ENCODE measurements around the gene ITPR1.

Gene ITPR1

DNA sequence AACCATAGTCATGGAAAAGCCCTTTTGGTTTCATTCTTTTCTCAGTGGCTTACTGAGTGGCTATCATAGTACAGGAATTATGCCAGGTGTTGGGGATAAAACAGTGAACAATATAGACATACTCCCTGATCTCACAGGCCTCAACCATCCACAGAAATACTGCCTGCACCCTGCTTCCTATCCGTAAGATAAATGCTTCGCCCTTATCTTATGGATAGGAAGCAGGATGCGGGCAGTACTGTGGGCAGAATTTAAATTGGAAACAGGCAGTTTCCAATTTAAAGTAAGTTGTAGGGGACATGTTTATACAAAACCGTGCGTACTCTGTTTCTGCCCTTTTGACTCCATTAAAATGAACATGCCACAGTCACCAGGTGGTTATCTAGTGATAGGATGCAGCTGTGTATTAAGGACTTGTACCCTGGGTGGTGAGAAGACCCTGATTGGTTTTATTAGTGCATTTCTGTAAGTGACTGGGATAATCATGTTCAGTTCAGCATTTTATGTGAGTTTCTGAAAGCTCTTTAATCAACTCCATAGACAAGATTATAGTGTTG lies 344.3 kb downstream of the ITPR1 start:
- no peak for DNase-seq

DNA sequence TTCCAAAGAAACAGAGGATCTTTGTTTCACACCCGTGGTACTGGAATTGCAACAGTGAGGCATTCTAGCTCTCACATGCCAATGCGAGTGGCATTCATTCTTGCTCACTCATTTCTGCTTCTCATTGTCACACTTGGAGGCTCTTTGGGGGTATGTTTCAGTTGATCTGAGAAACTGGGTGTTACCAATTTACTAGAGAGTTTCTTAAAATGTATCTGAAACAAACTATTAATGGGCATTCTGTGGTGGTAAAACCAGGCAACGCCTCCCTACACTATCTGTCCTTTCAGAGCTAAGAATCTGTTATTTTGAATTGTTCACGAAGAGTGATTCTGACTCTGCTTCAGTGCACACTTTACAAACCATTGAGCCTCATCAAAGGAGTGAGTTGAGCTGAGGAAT lies 345.5 kb downstream of the ITPR1 start:
- no peak for DNase-seq

DNA sequence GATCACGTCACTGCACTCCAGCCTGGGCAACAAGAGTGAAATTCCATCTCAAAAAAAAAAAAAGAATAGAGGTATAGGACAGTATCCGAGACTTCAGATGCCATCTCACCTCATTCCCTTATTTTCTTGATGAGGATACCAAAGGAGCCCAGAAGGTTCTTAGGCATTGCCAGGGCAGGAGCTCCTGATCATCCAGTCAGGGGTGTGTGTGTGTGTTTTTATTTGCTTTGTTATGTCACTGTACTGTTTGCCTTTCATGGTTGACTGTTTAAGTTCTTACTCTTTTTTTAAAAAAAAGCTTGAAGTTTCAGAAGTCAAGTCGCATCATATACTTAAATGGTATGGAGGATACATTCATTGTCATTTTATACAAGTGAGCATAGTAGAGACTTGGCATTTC lies 346.1 kb downstream of the ITPR1 start:
- DNase-seq: no peak

DNA sequence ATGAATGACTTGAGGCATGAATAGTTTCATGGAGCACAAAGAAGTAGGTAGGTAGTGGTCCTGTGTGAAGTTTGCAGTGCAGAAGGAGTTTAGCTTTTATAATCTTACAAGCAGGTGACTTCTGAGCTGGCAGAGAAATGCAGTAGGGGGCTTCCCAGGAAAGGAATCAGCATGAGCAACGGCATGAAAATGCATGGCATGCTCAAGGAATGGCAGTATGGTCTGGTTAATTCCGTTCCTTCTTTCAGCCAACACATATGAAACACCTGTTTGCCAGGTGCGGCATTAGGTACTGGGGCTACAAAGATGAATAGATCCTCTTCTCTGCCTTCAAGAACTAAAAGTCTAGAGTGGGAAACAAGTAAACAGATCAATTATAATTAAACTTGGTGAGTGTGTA lies 348.1 kb downstream of the ITPR1 start:
- no peak for DNase-seq

DNA sequence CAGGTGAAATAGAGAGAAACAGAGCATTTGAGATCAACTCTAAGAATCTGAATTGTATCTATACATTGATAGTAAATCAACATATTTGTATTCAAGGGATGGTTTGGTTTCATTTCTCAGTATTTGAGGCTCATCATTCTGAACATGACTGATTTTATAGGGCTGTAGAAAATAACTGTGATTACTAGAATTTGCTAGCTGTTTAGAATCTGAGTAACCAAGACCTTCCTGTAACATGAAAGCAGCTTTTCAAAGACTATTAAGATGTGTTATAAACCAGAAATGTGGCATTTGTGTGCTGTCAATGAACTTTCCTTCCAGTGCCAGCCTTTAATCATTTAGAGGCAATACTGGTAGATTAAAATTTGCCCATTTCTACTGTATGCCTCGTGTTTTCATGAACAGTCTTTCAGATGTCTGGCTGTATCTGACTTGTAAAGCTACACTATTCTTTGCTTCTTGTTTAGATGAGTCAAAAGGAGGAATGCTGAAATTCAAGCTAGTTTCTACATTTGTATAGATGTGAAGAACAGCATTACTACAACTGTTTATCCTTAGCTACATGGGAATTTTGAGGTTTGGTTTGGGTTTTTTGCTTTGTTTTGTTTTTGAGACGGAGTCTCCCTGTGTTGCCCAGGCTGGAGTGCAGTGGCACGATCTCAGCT lies 348.8 kb downstream of the ITPR1 start:
- no peak for DNase-seq

DNA sequence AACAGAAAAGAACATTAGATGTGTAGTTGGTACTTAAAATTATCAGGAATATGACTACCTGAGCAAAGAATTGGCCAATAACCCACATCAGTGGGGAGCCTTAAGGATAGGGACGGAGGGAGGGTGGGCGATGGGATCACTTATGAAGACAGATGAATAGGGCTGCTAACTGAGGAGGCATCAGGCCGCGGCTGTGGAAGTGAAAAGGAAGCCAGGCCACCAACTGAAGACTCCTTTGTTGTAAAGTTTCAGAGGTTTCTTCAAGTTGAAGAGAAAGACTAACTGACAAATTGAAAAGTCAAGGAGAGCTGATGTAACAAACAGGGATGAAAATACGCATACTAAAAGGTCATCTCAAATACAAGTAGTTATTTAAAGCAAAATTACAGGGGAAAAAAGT lies 350.5 kb downstream of the ITPR1 start:
- DNase-seq: no peak

DNA sequence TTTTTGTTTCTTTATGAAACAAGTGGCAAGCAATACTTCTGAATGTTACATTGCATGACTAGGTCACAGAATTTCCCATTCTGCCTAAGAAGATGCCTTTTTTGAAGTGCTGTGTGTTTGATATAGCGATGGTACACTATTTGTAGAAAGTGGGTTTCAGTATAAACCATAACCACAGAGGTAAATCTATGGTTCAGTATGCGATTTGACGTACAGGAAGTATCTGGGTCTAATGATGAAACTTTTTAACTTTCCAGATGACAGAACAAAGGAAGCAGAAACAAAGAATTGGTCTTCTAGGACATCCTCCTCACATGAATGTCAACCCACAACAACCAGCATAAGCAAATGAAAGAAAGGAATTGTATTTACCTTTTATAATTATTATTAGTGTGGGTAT lies 352.7 kb downstream of the ITPR1 start:
- no peak for DNase-seq

DNA sequence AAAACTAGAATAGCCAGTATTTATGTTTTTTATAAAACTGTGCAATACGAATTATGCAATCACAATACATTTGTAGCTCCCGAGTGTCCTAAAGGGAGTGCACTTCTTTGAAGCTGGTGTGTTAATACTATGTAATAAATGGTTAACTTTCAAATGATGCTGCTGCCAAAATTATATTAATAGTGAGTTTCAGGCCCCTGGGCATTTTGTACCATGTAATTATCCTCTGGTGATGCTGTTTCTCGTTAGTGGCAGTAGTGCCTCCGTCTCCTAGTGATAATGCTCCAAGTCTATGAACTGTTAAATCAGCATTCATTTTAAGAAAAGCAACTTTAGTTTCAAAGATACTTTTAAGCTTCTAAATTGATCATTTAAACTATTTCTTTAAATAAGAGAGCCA lies 353.4 kb downstream of the ITPR1 start:
- DNase-seq: no peak

DNA sequence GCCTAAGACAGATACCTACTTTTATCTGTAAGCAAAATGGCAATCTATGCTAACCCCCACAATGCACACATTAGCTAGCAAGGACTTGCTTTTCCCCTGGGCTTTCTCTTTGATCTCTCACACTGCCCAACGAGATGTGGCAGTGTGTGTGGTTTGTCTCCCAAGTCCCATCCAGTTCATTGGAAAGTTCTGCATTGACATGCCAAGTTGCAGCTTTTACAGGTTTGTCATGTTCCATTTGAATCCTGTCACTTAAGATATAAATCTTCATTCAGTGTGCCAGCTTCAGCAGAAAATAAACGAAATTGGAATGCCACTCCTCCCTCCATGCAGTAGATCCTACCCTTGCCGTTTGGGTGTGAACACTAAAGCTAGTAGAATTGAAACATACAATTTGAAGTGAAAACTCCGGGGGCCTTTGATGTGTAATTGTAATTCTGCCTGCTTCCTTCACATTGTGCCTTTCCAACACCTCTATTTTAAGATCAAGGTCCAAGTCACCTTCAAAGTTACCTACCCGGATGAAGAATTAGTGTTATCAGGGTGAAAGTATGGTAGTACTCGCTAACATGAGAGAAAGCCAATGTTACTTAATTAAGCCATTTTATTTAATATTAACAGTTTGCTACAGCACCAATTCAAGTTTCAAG lies 355.2 kb downstream of the ITPR1 start:
- no peak for DNase-seq

DNA sequence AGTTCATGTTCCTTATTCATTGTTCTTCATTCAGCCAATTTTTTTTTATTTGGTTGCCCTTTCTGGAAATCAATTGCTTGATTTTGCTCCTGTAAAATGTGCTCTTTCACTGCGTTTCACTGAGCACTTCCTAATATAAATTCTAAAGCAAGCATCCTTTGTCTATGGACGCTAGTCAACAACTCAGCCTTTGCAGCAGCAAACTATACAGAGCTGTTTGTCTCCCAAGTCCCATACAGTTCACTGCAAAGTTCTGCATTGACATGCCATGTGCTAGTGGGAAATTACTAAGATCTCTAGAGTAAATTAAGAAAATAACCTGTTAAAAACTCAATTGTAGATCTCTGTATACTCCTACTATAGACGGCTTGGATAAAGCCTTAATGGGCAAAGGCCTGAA lies 356.0 kb downstream of the ITPR1 start:
- DNase-seq: no peak

DNA sequence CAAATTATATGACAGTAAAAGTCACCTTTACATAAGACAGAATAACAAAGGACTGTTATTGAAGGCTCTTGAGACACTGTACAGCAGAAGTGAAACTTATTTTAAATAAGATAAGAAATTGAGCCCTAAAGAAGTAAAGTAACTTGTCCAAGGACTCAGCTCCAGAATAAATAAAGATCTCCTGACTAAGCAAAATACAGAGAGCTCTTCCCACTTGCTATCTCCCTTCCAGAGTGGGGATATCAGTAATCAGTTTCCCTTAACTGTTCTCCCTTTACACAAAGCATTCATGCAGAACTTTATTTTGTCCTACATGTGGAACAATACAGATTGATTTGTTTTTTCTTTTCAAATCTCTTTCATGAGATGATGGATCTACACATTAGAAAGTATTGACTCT lies 356.6 kb downstream of the ITPR1 start:
- DNase-seq: no peak

DNA sequence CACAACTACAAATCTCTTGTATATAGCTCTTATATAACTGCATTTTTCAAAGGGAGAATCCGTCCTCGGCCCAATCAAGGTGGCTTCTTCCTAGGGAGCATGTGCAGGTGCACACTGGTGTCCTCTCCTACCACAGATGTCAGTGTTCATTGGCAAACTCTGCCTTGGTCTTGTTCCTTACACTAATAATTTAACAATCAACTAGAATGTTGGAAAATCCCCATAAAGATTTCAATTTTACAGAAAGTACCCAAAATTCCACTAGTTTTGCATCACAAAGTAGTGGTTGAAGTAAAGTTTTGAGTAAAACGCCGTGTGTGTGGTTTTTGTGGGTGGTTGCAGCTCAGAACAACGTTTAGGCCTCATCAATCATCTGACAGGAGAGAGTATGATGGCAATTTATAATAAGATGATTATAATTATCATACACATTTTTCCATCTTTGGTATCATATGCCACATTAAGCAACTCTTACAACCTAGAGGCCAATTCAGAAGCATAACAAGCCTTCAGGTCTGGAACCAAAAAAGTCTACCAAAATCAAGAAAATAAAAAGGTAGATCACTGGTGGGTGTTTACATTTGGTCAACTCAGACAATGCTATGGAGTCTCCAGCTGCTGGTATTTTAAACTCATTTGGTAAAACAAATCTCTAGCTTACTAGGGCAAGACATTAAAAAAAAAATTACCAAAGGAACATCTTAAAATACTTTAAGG lies 357.2 kb downstream of the ITPR1 start:
- DNase-seq: no peak

DNA sequence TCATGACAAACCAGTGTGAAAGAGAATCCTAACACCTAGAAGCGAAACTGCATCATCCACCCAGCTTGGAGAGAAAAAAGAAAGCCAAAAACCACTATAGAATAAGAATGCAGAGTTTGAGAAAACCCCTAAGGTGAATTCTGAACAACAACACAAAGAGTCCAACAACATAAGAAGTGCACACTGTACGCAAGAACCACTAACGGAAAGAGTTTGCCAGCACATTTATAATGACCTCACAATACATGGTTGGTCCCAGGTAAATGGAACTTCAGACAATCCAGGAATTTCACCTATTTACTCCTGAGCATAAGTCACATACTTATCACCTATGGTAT lies 357.7 kb downstream of the ITPR1 start:
- no peak for DNase-seq

DNA sequence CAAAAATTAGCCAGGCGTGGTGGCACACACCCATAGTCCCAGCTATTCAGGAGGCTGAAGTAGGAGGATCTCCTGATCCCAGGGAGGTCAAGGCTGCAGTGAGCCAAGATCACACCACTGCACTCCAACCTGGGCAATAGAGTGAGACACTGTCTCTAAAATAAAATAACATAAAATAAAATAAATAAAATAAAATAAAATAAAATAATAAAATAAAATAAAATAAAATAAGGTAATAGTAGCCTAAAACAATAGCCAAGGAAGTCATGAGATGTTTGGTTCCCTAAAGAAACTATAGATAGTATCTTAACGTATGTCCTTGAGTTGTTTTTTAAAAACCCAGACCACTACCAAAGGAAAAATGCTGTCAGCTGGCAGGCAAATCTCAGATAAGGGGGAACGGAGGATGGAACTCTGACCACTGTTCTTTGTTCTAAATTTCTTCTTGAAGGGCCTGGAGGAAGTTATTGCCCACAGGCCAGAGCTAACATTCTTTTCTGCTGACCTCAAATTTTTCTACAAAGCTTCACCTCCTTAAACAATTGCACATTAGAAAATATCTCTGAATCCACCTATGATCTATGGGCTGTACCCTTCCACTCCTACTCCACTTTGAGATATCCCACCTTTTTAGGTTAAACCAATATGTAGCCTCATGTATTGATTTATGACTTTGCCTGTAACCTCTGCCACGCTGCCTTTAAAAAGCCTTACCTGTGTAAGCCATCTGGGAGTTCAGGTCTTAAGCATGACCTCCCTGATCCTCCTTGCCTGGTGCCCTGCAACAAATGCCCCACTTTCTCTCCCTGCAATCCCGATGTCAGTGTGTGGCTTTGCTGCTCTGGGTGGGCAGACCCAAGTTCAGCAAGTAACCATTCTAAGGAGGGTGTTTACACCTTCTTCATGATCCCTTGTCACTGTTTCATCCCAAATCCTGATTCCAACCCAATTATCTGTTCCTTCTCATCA lies 359.9 kb downstream of the ITPR1 start:
- DNase-seq: no peak

DNA sequence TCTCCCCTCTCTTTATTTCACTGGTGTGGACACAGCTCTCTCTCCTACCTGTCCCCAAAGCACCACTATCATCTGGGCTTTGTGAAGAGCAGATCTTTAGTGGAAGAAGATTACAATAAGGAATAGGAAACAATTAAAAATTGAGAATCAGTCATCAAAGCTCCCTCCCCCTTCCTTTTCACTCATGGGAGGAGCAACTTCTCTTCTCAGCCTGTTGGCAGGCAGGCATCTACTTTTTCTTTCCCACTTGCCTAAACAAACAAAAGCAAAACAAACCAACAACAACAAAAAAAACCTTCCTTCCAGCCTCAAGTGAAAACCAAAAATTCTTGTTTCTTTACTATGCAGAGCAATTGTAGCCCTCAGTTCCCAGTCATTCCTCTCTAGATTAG lies 360.6 kb downstream of the ITPR1 start:
- DNase-seq: no peak

DNA sequence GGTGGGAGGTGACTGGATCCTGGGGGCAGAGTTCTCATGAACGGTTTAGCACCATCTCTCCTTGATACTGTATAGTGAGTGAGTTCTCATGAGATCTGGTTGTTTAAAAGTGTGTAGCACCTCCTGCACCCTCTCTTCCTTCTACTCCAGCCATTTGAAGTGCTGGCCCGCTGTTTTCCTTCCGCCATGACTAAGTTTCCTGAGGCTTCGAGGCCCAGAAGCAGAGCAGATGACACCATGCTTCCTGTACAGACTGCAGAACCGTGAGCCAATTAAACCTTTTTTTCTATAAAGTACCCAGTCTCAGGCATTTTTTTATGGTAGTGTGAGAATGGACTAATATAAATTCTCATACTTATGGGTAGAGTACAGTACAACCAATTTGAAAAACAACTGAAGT lies 362.5 kb downstream of the ITPR1 start:
- no peak for DNase-seq

DNA sequence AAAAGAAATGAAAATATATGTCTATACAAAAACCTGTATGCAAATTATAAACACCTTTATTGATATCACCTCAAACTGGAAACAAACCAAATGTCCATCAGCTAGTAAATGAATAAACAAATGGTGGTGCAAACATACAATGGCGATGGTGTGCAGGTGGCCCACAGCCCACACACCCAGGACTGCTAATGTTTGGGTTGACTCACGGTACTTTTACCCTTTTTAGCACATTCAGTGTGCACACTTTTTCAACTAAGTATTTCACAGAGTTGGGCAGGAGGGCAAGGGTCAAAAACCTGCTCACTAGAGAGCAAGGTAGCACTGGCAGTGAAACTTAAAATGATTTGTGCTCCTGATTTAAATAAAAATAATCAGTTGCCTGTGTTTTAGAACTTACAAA lies 363.0 kb downstream of the ITPR1 start:
- DNase-seq: no peak

DNA sequence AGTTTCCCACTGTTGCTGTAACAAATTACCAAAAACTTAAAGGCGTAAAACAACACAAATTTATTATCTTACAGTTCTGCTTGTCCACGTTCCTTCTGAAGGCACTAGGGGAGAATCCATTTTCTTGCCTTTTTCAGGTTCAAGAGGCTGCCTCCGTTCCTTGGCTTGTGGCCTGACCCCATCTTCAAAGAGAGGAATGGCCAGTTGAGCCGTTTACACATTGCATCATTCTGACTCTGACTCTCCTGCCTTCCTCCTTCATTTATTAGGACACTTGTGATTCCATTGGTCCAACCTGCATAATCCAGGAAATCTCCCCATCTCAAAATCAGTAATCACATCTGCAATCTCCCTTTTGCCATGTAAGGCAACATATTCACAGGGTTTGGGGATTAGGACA lies 363.4 kb downstream of the ITPR1 start:
- DNase-seq: no peak

DNA sequence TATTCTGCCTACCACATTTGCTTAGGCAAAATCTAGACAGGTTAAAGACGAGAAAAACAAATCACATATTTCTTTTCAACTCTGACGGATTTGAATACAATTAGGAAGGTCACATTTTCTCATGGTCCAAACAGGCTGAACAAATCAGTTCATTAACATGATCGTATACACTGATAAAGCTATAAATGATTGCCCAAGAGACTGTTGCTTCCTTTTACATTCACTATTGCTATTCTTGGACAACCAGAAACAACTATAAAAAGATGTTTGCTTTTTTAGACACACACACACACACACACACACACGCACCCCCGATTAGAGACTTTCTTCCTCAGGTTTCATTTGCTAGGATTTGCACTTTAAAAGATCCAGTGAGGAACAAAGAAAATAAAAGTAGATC lies 363.8 kb downstream of the ITPR1 start:
- DNase-seq: no peak

DNA sequence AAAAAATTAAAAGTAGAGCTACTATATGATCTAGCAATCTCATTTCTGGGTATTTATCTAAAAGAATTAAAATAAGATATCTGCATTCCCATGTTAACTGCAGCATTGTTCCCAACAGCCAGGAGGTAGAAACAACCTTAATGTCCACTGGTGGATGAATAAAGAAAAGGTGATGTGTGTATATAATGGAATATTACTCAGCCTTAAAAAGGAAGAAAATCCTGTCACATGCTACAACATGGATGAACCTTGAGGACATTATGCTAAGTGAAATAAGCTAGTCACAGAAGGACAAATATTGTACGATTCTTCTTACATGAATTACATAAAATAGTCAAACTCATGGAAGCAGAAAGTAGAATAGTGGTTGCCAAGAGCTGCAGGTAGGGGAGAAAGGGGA lies 366.6 kb downstream of the ITPR1 start:
- no peak for DNase-seq

DNA sequence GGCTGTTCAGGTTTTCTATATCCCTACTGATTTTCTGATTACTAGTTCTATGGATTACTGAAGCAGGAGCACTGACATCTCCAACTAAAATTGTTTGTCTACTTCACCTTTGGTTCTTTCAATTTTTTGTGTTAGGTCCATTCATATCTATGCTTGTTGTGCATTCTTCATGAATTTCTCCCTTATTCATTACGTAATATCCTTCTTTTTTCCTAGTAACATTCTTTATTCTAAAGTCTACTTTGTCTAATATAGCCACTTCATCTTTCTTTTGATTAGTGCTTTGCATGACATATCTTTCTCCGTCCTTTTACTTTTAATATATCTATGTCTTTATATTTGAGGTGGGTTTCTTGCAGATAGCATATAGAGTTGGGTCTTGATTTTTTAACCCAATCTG lies 369.8 kb downstream of the ITPR1 start:
- no peak for DNase-seq

DNA sequence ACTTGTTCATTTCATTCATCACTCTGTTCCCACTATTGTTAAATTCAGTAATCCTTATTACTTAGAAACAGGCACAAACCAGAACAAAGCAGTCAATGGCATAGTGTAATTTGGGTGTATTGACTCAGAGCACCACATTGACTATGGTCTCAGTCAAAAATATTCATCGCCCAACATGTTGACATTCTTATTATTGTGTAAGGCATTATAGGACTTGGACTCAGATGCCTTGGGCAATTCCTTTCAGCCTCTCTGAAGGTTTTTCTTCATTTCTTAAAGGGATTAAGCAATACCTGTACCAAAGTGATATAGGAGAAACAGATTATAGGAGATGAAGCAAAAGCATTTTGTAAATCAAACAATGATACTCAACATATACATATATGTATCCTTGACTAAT lies 371.4 kb downstream of the ITPR1 start:
- no peak for DNase-seq

DNA sequence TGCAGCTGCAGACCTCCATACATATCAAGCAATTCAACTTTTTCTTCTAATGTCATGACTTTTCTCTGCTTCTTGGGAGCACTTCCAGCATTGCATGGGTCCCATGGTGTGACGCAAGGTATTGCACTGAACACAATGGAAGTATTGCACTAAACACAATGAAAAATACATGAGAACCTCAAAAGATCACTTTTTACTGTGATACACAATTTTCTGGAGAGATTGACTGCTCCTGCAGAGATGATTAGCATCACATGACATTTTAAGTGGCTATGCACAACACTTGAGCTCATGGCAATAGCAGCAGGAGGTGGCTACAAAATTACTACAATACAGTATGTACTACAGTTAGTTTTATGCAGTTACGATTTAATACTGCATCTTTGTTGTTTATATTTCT lies 372.6 kb downstream of the ITPR1 start:
- DNase-seq: no peak
